Measurements from ENCODE around the gene FALEC. TPM values are rescaled to one million over a fixed set of nuclear protein-coding genes. Genes with fewer than 3 reads are reported as not detected.

FALEC gene
- total RNA-seq, 1 experiment from 2014 or later, result 1.0 TPM

GRCh38 chr1:150567341-150567716 is 51.8 kb downstream of the FALEC start:
- in situ Hi-C loops (cut with HindIII; ENCODE audit: low pct_unique_long_range_greater_than_20kb, low sequenced_read_pairs), result no loop called here
- H3K4me3 ChIP-seq (ENCODE audit: low read depth in 2 of 2, low read length in 2 of 2), result peak overlapping the region in 1 of 2 experiments; percentile 9; a peak in 2 of 4 replicates
- TF ChIP-seq CTCF (IDR thresholded peaks at IDR 0.05) (no peak), SIN3A (IDR thresholded peaks at IDR 0.05; ENCODE audit: borderline replicate concordance, insufficient read depth, low read depth, low read length) (no peak), TCF7L2 (IDR thresholded peaks at IDR 0.05; ENCODE audit: low read depth, low read length) (no peak; the same call in 1 of the 2 replicates), POLR2AphosphoS5 (IDR thresholded peaks at IDR 0.05; ENCODE audit: low read depth, low read length) (no peak), REST (IDR thresholded peaks at IDR 0.05; ENCODE audit: insufficient read depth in 1 of 2, low read depth in 2 of 2, low read length in 1 of 2) (no peak)
- ChIA-PET POLR2A (interaction anchor here (0.5 to 1.2 kb wide), 3 partner anchors 12 to 411 kb away, joined by 3 to 4 read pairs (median 3); partner anchors contain the start of gene MCL1), CTCF (interaction anchor here (0.5 kb wide), 1 partner anchor 588 kb away, joined by 3 read pairs; no protein-coding TSS in a partner anchor)
- H3K27ac ChIP-seq (ENCODE audit: low read length), result peak overlapping the region; percentile 82
- ATAC-seq (no peak), DNase-seq (ENCODE audit: low read depth, low spot score) (no peak)
- no peaks in the 10 kb centered on the region for H3K36me3 ChIP-seq (ENCODE audit: control insufficient read depth, insufficient read depth, low read length)
- no peaks in the 10 kb centered on the region for H3K27me3 ChIP-seq (ENCODE audit: control insufficient read depth, insufficient read depth, low read length)
- no TSS peak for BruUV-seq (replicated peaks)
- H3K4me1 ChIP-seq (ENCODE audit: control insufficient read depth, insufficient read depth, low read length), result peaks cover 73% of the 10 kb centered on the region
- intact Hi-C loops (cut with micrococcal nuclease; ENCODE audit: unreplicated experiment), result no loop called here
- H3K9me3 ChIP-seq (ENCODE audit: control insufficient read depth, insufficient read depth, low read depth, low read length), result no peaks in the 10 kb centered on the region

DNA sequence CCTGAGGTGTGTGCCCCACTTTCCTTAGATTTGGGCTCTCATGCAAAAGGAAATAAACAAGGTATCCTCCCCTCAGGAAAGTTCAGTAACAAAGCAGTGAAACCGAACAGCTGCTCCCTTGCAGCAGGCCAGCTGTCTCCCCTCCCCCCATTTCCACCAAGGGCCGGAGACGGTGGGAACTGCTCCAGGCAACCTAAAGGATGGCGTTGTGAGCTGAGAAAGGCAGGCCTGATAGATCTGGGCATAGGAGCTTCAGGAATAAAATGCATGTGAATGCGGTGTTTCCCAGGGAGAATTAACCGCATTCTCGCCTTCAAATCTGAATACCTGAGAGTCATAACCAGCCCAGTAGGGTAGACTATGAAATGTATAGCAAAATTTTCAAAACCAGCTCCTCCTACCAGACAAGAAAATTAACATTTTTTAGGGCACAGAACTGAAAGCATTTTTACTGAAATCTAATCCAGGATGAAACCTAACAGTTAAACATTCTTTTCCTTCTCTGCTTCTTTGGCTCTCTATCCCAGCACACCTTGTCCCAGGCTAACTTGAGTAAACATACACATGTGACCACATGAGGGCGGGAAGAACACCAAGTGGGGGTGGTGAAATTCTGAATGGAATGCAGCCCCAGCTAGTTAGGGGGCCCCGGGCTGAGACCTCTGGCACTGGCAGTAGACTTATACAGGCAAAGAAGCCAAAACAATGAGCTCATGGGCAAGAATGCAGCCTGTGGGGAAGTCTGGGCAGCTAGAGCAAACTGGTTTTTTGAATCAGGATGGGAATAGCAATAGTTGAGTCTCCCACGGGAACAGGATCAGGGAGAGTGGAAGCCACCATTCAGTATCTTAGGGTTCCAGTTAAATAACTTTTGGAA is 52.4 kb downstream of the FALEC start:
- DNase-seq (ENCODE audit: low read depth, low spot score) (no peak), ATAC-seq (peak; percentile 58)
- POLR2A ChIA-PET, result interaction anchor here (1.2 kb wide), 1 partner anchor 12 kb away, joined by 4 read pairs; the partner anchor contains the start of gene MCL1
- in situ Hi-C loops (cut with HindIII; ENCODE audit: low pct_unique_long_range_greater_than_20kb, low sequenced_read_pairs) (no loop called here), intact Hi-C loops (cut with micrococcal nuclease; ENCODE audit: unreplicated experiment) (no loop called here)
- peaks cover 4% of the 10 kb centered on the region; the same call in 1 of the 2 replicates for H3K36me3 ChIP-seq (ENCODE audit: control insufficient read depth, insufficient read depth, low read length)
- no peak for TF ChIP-seq CTCF (IDR thresholded peaks at IDR 0.05)
- no peak for TF ChIP-seq TCF7L2 (IDR thresholded peaks at IDR 0.05; ENCODE audit: low read depth, low read length)
- peak; percentile 39 for TF ChIP-seq POLR2AphosphoS5 (IDR thresholded peaks at IDR 0.05; ENCODE audit: low read depth, low read length)
- no peaks in the 10 kb centered on the region for H3K9me3 ChIP-seq (ENCODE audit: control insufficient read depth, insufficient read depth, low read depth, low read length)
- CTCF ChIA-PET, result interaction anchor here (0.5 kb wide), 2 partner anchors 19 to 587 kb away, joined by 3 read pairs; no protein-coding TSS in a partner anchor
- H3K4me3 ChIP-seq (ENCODE audit: low read depth in 2 of 2, low read length in 2 of 2), result peak overlapping the region; percentile 1 to 9; a peak in 2 of 4 replicates
- no peaks in the 10 kb centered on the region for H3K27me3 ChIP-seq (ENCODE audit: control insufficient read depth, insufficient read depth, low read length)
- BruUV-seq (replicated peaks), result TSS peak; percentile 1
- H3K4me1 ChIP-seq (ENCODE audit: control insufficient read depth, insufficient read depth, low read length), result peaks cover 73% of the 10 kb centered on the region
- peak overlapping the region; percentile 82 for H3K27ac ChIP-seq (ENCODE audit: low read length)
